SK-N-SH treated with all-trans-retinoic acid at 6 μM for 48 hours (cell line): ENCODE measurements around the gene ANKRD55.

ENCODE experiments used
- ARNTL ChIP-seq: fragments of 450-650 bp; formaldehyde crosslinking; IDR thresholded peaks from 2 replicates; pipeline ENCODE4 v1.5.0; 2020; ENCODE audit warnings: low read depth, mild to moderate bottlenecking, moderate library complexity, borderline replicate concordance
- BACH2 ChIP-seq: fragments of 250-450 bp; sonication (Bioruptor Pico); IDR thresholded peaks from 2 replicates; pipeline ENCODE4 v1.9.0; 2021; ENCODE audit warnings: mild to moderate bottlenecking, borderline replicate concordance
- CREB5 ChIP-seq: fragments of 250-450 bp; sonication (Bioruptor Pico); IDR thresholded peaks from 2 replicates; pipeline ENCODE4 v1.5.1; 2020; ENCODE audit warnings: low read depth, mild to moderate bottlenecking, moderate library complexity
- CSRNP3 ChIP-seq: fragments of 250-450 bp; sonication (Bioruptor Pico); IDR thresholded peaks from 2 replicates; pipeline ENCODE4 v1.5.1; 2021; ENCODE audit warnings: mild to moderate bottlenecking, moderate library complexity
- GLIS3 ChIP-seq: fragments of 250-450 bp; sonication (Bioruptor Pico); IDR thresholded peaks from 2 replicates; pipeline ENCODE4 v1.5.0; 2020; ENCODE audit warnings: mild to moderate bottlenecking, moderate library complexity
- ISL1 ChIP-seq: fragments of 250-450 bp; sonication (Bioruptor Pico); IDR thresholded peaks from 2 replicates; pipeline ENCODE4 v2.1.2; 2022; ENCODE audit warnings: mild to moderate bottlenecking, moderate library complexity
- PATZ1 ChIP-seq: fragments of 250-450 bp; sonication (Bioruptor Pico); IDR thresholded peaks from 2 replicates; pipeline ENCODE4 v1.8.0; 2020; ENCODE audit warnings: mild to moderate bottlenecking, moderate library complexity, borderline replicate concordance
- RARB ChIP-seq: fragments of 250-450 bp; sonication (Bioruptor Pico); IDR thresholded peaks from 2 replicates; pipeline ENCODE4 v1.8.0; 2021; ENCODE audit warnings: mild to moderate bottlenecking, moderate library complexity
- TCF4 ChIP-seq: fragments of 250-450 bp; sonication (Bioruptor Pico); IDR thresholded peaks from 2 replicates; pipeline ENCODE4 v1.8.0; 2021; ENCODE audit warnings: mild to moderate bottlenecking, moderate library complexity, borderline replicate concordance
- TSHZ2 ChIP-seq: fragments of 250-450 bp; sonication (Bioruptor Pico); IDR thresholded peaks from 2 replicates; pipeline ENCODE4 v1.5.0; 2020; ENCODE audit warnings: mild to moderate bottlenecking, moderate library complexity
- ZFP30 ChIP-seq: fragments of 450-650 bp; formaldehyde crosslinking; IDR thresholded peaks from 2 replicates; pipeline ENCODE4 v1.5.0; 2022; ENCODE audit warnings: mild to moderate bottlenecking, moderate library complexity
- ZNF70 ChIP-seq: fragments of 450-650 bp; formaldehyde crosslinking; IDR thresholded peaks from 2 replicates; pipeline ENCODE4 v1.5.0; 2020; ENCODE audit warnings: mild to moderate bottlenecking, moderate library complexity

GRCh38 chr5:56052735-56053134 is 180.4 kb downstream of the ANKRD55 start:
- no peak for TF ChIP-seq ZFP30
- TF ChIP-seq TCF4 (CRISPR knock-in tag): no peak
- TF ChIP-seq GLIS3: no peak
- no peak for TF ChIP-seq ZNF70
- TF ChIP-seq ISL1 (CRISPR knock-in tag): no peak
- no peak for TF ChIP-seq CSRNP3 (CRISPR knock-in tag)
- no peak for TF ChIP-seq RARB
- TF ChIP-seq ARNTL (CRISPR knock-in tag): no peak
- TF ChIP-seq CREB5 (CRISPR knock-in tag): no peak
- TF ChIP-seq PATZ1 (CRISPR knock-in tag): no peak
- no peak for TF ChIP-seq BACH2
- no peak for TF ChIP-seq TSHZ2 (CRISPR knock-in tag)
